ENCODE results near the gene AFF3.
"Not testable (repeated sequence)": the region's sequence is repeated elsewhere in the genome, so short reads cannot be mapped to it uniquely, and the experiment has no call there.

AFF3 gene

GRCh38 chr2:100146657-100146960, 4.2 kb upstream of the AFF3 start:
- DNase-seq: no peak

- DNase-seq: no peak
These were observed 3.7 kb upstream of the AFF3 start for GRCh38 chr2:100145893-100146656.

DNA sequence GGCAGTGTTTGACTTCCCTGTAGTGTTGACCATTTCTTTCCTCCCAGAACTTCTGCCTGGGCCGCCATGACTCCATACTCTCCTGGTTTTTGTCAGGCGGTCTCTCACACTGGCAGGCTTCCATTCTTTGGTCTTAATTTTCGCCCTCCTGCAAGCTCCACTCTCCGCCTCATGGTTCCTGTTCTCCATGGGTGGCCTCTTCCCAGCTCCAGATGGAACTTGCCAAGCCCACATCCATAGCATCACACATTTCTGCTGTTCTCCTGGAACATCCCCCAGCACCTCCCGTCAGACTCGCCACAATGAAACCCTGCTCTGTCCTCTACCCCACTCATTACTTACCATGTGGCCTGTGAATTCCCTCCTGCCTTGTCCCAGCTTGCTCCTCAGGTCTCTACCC, 896 bp upstream of the AFF3 start:
- DNase-seq: no peak

DNA sequence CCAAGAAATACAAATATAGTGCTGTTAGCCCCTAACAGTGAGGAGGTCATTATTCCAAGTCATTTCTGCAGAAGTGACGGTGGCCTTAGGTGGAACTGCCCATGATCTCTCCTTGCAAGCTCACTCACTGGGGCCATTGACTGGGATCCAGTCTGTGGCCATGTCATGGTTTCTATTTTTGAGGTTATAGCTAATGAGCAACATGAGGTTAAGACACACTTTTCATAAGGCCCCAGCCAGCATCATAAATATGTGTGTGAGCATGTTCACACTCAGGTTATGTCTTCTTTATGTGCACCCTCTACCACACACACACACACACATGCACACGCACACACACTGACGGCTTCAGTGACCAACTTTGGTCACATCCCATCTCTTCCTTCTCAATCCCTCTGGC, 484 bp downstream of the AFF3 start:
- no peak for DNase-seq

GRCh38 chr2:100140582-100140981, 1.8 kb downstream of the AFF3 start:
- DNase-seq: no peak

- no peak for DNase-seq
These were observed 4.4 kb downstream of the AFF3 start for GRCh38 chr2:100137866-100138570.

DNA sequence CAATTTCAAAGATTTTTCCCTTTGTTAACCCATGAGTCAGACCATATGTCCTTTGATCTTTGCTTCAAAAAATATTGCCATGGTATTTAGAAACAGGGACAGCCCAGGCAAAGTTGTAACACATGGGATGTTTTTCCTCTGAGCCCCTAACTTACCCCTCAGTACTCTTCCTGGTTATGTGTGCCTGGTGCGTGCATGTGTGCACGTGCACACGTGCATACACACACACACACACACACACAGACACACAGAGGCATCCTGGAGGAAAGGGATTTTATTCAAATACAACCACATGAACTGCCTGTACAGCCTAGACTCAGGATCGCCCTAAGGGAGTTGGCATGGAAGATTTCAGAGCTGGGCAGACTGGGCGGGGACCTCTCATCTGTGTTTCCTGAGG, 5.1 kb downstream of the AFF3 start:
- no peak for DNase-seq

DNA sequence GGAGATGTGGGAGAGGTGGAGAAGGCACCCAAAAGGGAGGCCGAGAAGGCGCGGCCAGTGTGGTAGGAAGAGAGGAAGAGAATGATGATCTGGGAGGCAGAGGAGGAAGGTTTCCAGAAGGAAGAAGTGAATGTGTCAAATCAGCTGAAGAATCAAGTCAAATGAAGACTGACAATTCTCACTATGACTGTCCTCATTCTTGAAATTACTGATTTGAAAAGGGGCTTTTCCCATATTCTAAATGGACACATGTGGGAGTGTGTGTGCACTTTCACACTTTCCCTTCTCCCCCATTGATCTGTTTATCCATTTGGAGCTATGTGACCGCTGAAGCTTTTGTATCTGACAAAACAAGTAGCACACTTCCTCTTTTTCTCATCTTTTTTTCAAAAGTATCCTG, 6.1 kb downstream of the AFF3 start:
- no peak for DNase-seq

GRCh38 chr2:100135415-100135814, 7.0 kb downstream of the AFF3 start:
- no peak for DNase-seq

GRCh38 chr2:100130595-100131391, 11.6 kb downstream of the AFF3 start:
- DNase-seq: no peak

DNA sequence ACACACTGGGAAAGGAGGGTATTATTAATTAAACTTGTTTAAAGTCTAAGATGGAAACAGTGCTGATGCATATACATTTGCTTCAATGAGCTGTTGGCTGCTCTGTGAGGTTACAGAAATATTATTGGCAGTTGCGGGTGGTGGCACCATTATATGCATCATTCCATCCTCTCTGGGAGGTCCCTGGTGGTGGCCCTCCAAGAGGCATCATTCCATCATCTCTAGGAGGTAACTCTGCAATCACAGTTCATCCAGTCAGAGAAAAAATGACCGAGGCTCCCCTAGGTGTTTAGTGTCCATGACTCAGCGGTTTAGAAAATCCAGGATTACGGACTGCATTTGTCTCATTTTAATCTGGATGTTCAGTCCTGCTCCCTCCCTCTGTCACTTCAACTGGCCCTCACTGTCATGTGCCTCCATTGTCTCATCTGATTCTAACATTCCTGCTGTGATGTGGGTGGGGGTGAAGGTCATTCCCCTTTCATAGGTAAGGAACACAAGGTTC, 15.4 kb downstream of the AFF3 start:
- DNase-seq: no peak

GRCh38 chr2:100126201-100126600, 16.2 kb downstream of the AFF3 start:
- no peak for DNase-seq

GRCh38 chr2:100125626-100126025, 16.8 kb downstream of the AFF3 start:
- DNase-seq: no peak

GRCh38 chr2:100124761-100125160, 17.6 kb downstream of the AFF3 start:
- DNase-seq: no peak

- DNase-seq: no peak
These were observed 21.2 kb downstream of the AFF3 start for GRCh38 chr2:100121124-100121718.

- DNase-seq: no peak
These were observed 23.2 kb downstream of the AFF3 start for GRCh38 chr2:100119235-100119634.

GRCh38 chr2:100113990-100114433, 28.4 kb downstream of the AFF3 start:
- no peak for DNase-seq

DNA sequence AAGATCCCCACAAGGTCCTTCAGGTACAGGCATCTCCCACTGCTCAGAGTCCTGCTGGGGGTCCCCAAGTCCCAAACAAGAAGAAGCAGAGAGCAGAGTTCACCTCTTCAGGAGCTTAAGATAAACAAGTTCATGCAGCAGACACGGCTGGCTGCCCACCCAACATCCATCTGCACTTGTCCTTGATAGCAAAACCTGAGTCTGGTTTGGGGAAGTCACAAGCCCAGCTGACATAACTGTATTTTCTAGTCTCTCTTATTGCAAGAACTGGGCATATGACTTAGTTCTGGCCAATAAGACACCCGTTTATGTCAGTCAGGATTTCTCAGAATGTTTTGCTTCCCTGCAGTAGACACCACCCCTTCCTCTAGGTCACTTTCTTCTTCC, 31.8 kb downstream of the AFF3 start:
- DNase-seq: no peak

DNA sequence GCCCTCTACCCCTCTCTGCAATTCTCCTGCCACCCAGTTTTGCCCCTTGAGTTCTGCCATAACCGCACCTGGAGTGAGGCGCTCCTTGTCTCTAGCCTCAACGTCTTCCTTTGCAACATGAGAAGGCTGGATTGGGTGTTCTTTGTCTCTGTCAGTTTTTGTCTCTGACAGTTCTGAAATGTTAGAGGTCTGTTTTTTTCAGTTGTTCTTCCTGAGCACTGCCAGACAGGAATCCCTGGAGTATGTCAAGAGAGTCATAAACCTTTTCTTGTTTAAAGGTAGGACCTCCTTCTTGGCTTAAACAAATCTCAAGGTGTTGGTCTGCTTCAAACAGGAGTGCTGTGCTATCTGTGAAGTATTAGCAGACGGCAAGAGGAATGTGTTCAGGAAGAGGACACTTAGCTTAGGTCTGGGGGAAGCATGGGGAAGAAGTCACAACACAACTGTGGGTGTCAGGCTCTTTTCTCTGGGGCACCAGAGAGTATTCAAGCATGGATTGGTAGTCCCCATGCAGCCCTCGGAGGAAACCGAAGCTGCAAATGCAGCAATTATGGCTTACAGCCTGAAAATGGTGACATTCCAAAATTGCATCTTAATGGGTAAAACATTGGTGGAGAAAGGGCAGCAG, 32.3 kb downstream of the AFF3 start:
- DNase-seq: no peak

GRCh38 chr2:100108648-100109020, 33.8 kb downstream of the AFF3 start:
- DNase-seq: not testable (repeated sequence)

- DNase-seq: no peak
These were observed 34.3 kb downstream of the AFF3 start for GRCh38 chr2:100107906-100108647.

DNA sequence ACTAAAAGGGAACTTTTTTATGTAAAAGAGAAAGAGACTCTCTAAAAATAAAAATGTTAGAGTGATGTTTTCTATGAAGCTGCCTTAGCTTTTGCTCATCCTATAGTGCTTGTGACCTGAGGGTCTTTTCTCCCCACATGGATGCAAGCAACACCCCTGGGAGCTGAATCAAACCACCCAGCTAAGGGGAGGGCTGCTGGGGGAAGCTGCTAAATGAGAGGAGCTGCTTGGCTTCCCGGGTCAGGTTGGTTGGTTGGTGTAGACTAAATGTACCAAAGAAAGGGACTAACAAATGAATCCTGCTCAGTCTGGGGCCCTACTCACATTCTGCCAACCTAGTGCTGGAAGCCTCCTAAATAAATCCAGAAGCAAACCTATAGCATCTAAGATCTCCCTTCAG, 35.0 kb downstream of the AFF3 start:
- DNase-seq: no peak

All from GDM1 (cell line).